Neural cell (in vitro differentiated cells): ENCODE results near the gene NEK4. TPM values are rescaled to one million over a fixed set of nuclear protein-coding genes. Genes with fewer than 3 reads are reported as not detected.

Source experiments
- H2AFZ ChIP-seq: fragments of 200-600, 300-800 bp; sonication (generic), shearing (Covaris generic); 2 replicates; pipeline ENCODE4 v1.6.0; 2014; ENCODE audit warnings: low read depth, mild to moderate bottlenecking, antibody characterized with exemption, low read length, moderate library complexity
- H3F3A ChIP-seq: fragments of 200-600 bp; shearing (Covaris generic); 2 replicates; pipeline ENCODE4 v1.6.1; 2016; ENCODE audit warnings: mild to moderate bottlenecking, moderate library complexity, mixed read lengths, antibody characterized with exemption, low read length; ENCODE audit not compliant: insufficient read depth, poor library complexity, severe bottlenecking
- H3K27ac ChIP-seq: fragments of 200-600, 300-800 bp; sonication (generic), shearing (Covaris generic); 2 replicates; pipeline ENCODE4 v1.5.1; 2014; ENCODE audit warnings: mild to moderate bottlenecking, low read length, moderate library complexity
- H3K27me3 ChIP-seq: fragments of 300-800, 200-600 bp; sonication (generic), shearing (Covaris generic); 2 replicates; pipeline ENCODE4 v1.6.0; 2014; ENCODE audit warnings: mild to moderate bottlenecking, low read depth, low read length, moderate library complexity; ENCODE audit not compliant: insufficient read depth
- H3K36me3 ChIP-seq: fragments of 300-800, 200-600 bp; sonication (generic), shearing (Covaris generic); 2 replicates; pipeline ENCODE4 v1.5.1; 2014; ENCODE audit warnings: mild to moderate bottlenecking, antibody characterized with exemption, low read length, moderate library complexity; ENCODE audit not compliant: insufficient read depth
- H3K4me2 ChIP-seq: fragments of 300-800, 200-600 bp; sonication (generic), shearing (Covaris generic); 2 replicates; pipeline ENCODE4 v1.6.0; 2014; ENCODE audit warnings: mild to moderate bottlenecking, low read length
- H3K4me3 ChIP-seq: fragments of 300-800, 200-600 bp; sonication (generic), shearing (Covaris generic); 2 replicates; pipeline ENCODE4 v1.5.1; 2014; ENCODE audit warnings: mild to moderate bottlenecking, low read length, moderate library complexity
- H3K79me2 ChIP-seq: fragments of 200-600 bp; shearing (Covaris generic); replicated peaks from 2 replicates; pipeline ENCODE4 v1.6.0; 2014; ENCODE audit warnings: mild to moderate bottlenecking, low read length, moderate library complexity; ENCODE audit not compliant: insufficient read depth
- H3K9ac ChIP-seq: fragments of 300-800, 200-600 bp; sonication (generic), shearing (Covaris generic); 2 replicates; pipeline ENCODE4 v1.6.1; 2016; ENCODE audit warnings: mild to moderate bottlenecking, low read length, mixed read lengths
- H3K9me2 ChIP-seq: fragments of 200-600 bp; shearing (Covaris generic); 2 replicates; pipeline ENCODE4 v1.6.1; 2016; ENCODE audit warnings: mild to moderate bottlenecking, low read length, mixed read lengths; ENCODE audit not compliant: insufficient read depth
- H3K9me3 ChIP-seq: fragments of 200-600, 300-800 bp; sonication (generic), shearing (Covaris generic); 2 replicates; pipeline ENCODE4 v1.6.1; 2016; ENCODE audit warnings: mild to moderate bottlenecking, mixed run types, low read length, moderate library complexity, mixed read lengths
- H4K20me1 ChIP-seq: fragments of 200-600 bp; shearing (Covaris generic); 2 replicates; pipeline ENCODE4 v1.6.1; 2016; ENCODE audit warnings: mild to moderate bottlenecking, mixed run types; ENCODE audit not compliant: insufficient read depth
- CTCF ChIP-seq: fragments of 450-650 bp; IDR thresholded peaks from 2 replicates; pipeline ENCODE4 v1.5.1; 2014; ENCODE audit warnings: antibody characterized with exemption, mild to moderate bottlenecking, moderate library complexity; ENCODE audit not compliant: poor library complexity, severe bottlenecking
- EP300 ChIP-seq: fragments of 450-650 bp; conservative IDR thresholded peaks from 2 replicates; pipeline ENCODE4 v1.6.1; 2014; ENCODE audit warnings: antibody characterized with exemption, mild to moderate bottlenecking, moderate library complexity; ENCODE audit not compliant: poor library complexity, severe bottlenecking
- EZH2 ChIP-seq: fragments of 200-600, 300-800 bp; shearing (Covaris generic), sonication (generic); IDR thresholded peaks from 2 replicates; pipeline ENCODE4 v1.6.1; 2014; ENCODE audit warnings: antibody characterized with exemption, low read length, borderline replicate concordance, mild to moderate bottlenecking; ENCODE audit not compliant: insufficient read depth, poor library complexity, severe bottlenecking
- MXI1 ChIP-seq: fragments of 450-650 bp; conservative IDR thresholded peaks from 2 replicates; pipeline ENCODE4 v1.6.1; 2014; ENCODE audit warnings: antibody characterized with exemption, mild to moderate bottlenecking; ENCODE audit not compliant: poor library complexity, severe bottlenecking
- POLR2AphosphoS5 ChIP-seq: IDR thresholded peaks from 2 replicates; pipeline ENCODE4 v1.6.1; 2012
- RAD21 ChIP-seq: fragments of 450-650 bp; conservative IDR thresholded peaks from 2 replicates; pipeline ENCODE4 v1.6.1; 2014; ENCODE audit warnings: antibody characterized with exemption, mild to moderate bottlenecking, moderate library complexity
- SMC3 ChIP-seq: fragments of 450-650 bp; conservative IDR thresholded peaks from 2 replicates; pipeline ENCODE4 v1.6.1; 2014; ENCODE audit warnings: antibody characterized with exemption, mild to moderate bottlenecking, moderate library complexity; ENCODE audit not compliant: poor library complexity
- TAF1 ChIP-seq: IDR thresholded peaks from 2 replicates; pipeline ENCODE4 v1.6.1; 2012; ENCODE audit warnings: low read depth
- polyA plus RNA-seq: library from polyadenylated mRNA; depleted of rRNA; stranded (reverse); fragments of >200 nt; gene quantifications from 2 replicates; pipeline ENCODE4 v1.2.3, GENCODE V29; 2014

The NEK4 gene
- polyA plus RNA-seq, 1 donor from 2014 or later, result 45.6 TPM

GRCh38 chr3:52743152-52743551 lies 27.6 kb downstream of the NEK4 start:
- H3K27me3 ChIP-seq, result no peaks in the 10 kb centered on the region
- no peak overlapping the region for H3K27ac ChIP-seq
- H3K9me3 ChIP-seq, result no peaks in the 10 kb centered on the region
- TF ChIP-seq EP300 (no peak), CTCF (no peak), MXI1 (no peak)
- H3K36me3 ChIP-seq, result peaks cover 8% of the 10 kb centered on the region
- no peaks in the 10 kb centered on the region for H4K20me1 ChIP-seq
- H3K79me2 ChIP-seq, result no peaks in the 10 kb centered on the region
- H3K4me2 ChIP-seq, result no peak overlapping the region
- no peak overlapping the region for H3K4me3 ChIP-seq
- H3K9me2 ChIP-seq, result no peaks in the 10 kb centered on the region
- H2AFZ ChIP-seq, result no peak overlapping the region
- no peak overlapping the region for H3K9ac ChIP-seq
- no peaks in the 10 kb centered on the region for H3F3A ChIP-seq

- Histone ChIP-seq H3K36me3 (peaks cover 8% of the 10 kb centered on the region), H3K27ac (no peak overlapping the region), H3K4me2 (no peak overlapping the region), H3K9me3 (no peaks in the 10 kb centered on the region), H4K20me1 (no peaks in the 10 kb centered on the region), H3K9ac (no peak overlapping the region), H3F3A (no peaks in the 10 kb centered on the region), H3K9me2 (no peaks in the 10 kb centered on the region), H2AFZ (no peak overlapping the region), H3K79me2 (no peaks in the 10 kb centered on the region), H3K27me3 (no peaks in the 10 kb centered on the region), H3K4me3 (no peak overlapping the region)
- no peak for TF ChIP-seq TAF1
- peak; percentile 64 for TF ChIP-seq SMC3
- TF ChIP-seq CTCF, result peak; percentile 64
- peak; percentile 65 for TF ChIP-seq RAD21
- no peak for TF ChIP-seq POLR2AphosphoS5
These were observed 28.2 kb downstream of the NEK4 start for GRCh38 chr3:52742418-52743041.

- Histone ChIP-seq H3K4me3 (no peak overlapping the region), H3F3A (no peaks in the 10 kb centered on the region), H3K27me3 (no peaks in the 10 kb centered on the region), H3K9me2 (no peaks in the 10 kb centered on the region), H3K9me3 (no peaks in the 10 kb centered on the region), H2AFZ (no peak overlapping the region), H3K79me2 (no peaks in the 10 kb centered on the region), H3K9ac (no peak overlapping the region), H3K4me2 (no peak overlapping the region), H4K20me1 (no peaks in the 10 kb centered on the region), H3K36me3 (peaks cover 5% of the 10 kb centered on the region), H3K27ac (no peak overlapping the region)
- TF ChIP-seq CTCF, result no peak
- TF ChIP-seq RAD21, result no peak
- no peak for TF ChIP-seq MXI1
- TF ChIP-seq TAF1, result no peak
- no peak for TF ChIP-seq EZH2
- no peak for TF ChIP-seq SMC3
- no peak for TF ChIP-seq EP300
- TF ChIP-seq POLR2AphosphoS5, result no peak
These were observed 31.0 kb downstream of the NEK4 start for GRCh38 chr3:52739730-52740129.
